Upper lobe of right lung (tissue), 1 donor: ENCODE results near the gene DPYD. TPM values are rescaled to one million over a fixed set of nuclear protein-coding genes. Genes with fewer than 3 reads are reported as not detected.
A peak's percentile ranks its signal among the peaks of the same experiment; 100 is the strongest.

ENCODE experiments used
- ATAC-seq: fragments of 200-7000 bp; cut with Tn5 transposase; one replicate; pipeline ENCODE4 v1.9.1; 2020; ENCODE audit warnings: mild to moderate bottlenecking, moderate library complexity
- DNase-seq: peaks from one replicate; pipeline ENCODE4 v3.0.0-alpha.2; 2020
- H3K27ac ChIP-seq: fragments of 200-600 bp; one replicate; pipeline ENCODE4 v1.8.0; 2022
- H3K27me3 ChIP-seq: fragments of 200-600 bp; one replicate; pipeline ENCODE4 v1.8.0; 2022; ENCODE audit warnings: mild to moderate bottlenecking
- H3K36me3 ChIP-seq: fragments of 200-600 bp; one replicate; pipeline ENCODE4 v1.8.0; 2022
- H3K4me1 ChIP-seq: fragments of 200-600 bp; one replicate; pipeline ENCODE4 v1.8.0; 2022
- H3K4me3 ChIP-seq: fragments of 200-600 bp; one replicate; pipeline ENCODE4 v1.8.0; 2022; ENCODE audit warnings: mild to moderate bottlenecking
- H3K9me3 ChIP-seq: fragments of 200-600 bp; one replicate; pipeline ENCODE4 v1.8.0; 2022
- CTCF ChIP-seq: fragments of 200-600 bp; IDR thresholded peaks from one replicate; pipeline ENCODE4 v1.8.0; 2022; ENCODE audit warnings: antibody characterized with exemption
- intact Hi-C: fragments of 100-400 bp; cut with DNase I; formaldehyde crosslinking; loops from one replicate; pipeline ENCODE4 v1.11.0; 2022
- total RNA-seq: library from RNA; stranded (reverse); fragmentation: NEBNext Ultra II Directional; extraction: Animal tissue kit (Norgen Biotek cat#: 25700); gene quantifications from one replicate; pipeline ENCODE4 v1.2.1, GENCODE V29; 2021
- donor health status: DM: no; HTN: yes; CAD: no; lungs with severe emphysema.

Gene DPYD
- total RNA-seq, 1 donor from 2014 or later = 82.7 TPM

DNA sequence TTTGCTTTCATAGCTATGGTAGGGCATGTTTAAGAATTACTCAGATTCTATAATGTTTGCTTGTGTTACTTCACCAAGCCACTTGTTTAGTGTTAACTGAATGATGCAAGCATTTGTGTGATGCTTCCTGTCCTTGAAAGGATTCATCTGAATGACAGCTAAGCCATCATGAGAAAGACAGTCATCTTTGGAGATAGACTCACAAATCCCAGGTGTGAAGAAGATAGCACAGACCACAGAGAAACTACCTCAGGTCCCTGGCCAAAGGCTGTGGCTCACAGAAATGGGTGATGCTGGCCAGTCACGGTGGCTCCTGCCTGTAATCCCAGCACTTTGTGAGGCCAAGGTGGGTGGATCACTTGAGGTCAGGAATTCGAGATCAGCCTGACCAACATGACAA is 321.4 kb downstream of the DPYD start:
- no peak overlapping the region for H3K27ac ChIP-seq
- intact Hi-C loops = no loop called here
- peaks cover under 1% of the 10 kb centered on the region for H3K36me3 ChIP-seq
- H3K9me3 ChIP-seq = no peaks in the 10 kb centered on the region
- no peak for DNase-seq
- no peak overlapping the region for H3K4me3 ChIP-seq
- H3K27me3 ChIP-seq = no peaks in the 10 kb centered on the region
- no peak for ATAC-seq
- no peak for TF ChIP-seq CTCF
- no peaks in the 10 kb centered on the region for H3K4me1 ChIP-seq

- no peak overlapping the region for H3K4me3 ChIP-seq
- ATAC-seq (no peak), DNase-seq (no peak)
- intact Hi-C loops = no loop called here
- no peaks in the 10 kb centered on the region for H3K4me1 ChIP-seq
- no peak overlapping the region for H3K27ac ChIP-seq
- H3K36me3 ChIP-seq = peaks cover 35% of the 10 kb centered on the region
- TF ChIP-seq CTCF = no peak
- H3K27me3 ChIP-seq = no peaks in the 10 kb centered on the region
- H3K9me3 ChIP-seq = no peaks in the 10 kb centered on the region
Measured at GRCh38 chr1:97593192-97593591, 327.6 kb downstream of the DPYD start.

DNA sequence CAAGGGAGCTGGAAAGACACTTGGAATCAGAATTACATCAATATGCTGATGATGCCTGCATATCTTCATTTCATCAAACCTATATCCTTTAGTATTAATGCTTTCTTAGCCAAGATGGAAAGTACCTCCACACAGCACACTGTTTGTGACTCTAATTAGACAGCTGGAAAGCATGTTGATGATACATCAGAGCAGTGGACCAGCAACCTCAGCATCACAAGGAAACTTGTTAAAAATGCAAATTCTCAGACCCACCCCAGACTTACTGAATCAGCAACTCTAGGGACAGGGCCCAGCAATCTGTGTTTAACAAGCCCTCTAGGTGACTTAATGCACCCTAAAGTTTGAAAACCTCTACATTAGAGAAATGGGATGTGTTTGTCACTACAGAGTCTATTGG is 332.1 kb downstream of the DPYD start:
- ATAC-seq (no peak), DNase-seq (no peak)
- no peak for TF ChIP-seq CTCF
- Histone ChIP-seq H3K27ac (no peak overlapping the region), H3K36me3 (peaks cover 31% of the 10 kb centered on the region), H3K27me3 (no peaks in the 10 kb centered on the region), H3K4me1 (no peaks in the 10 kb centered on the region), H3K9me3 (no peaks in the 10 kb centered on the region), H3K4me3 (no peak overlapping the region)
- intact Hi-C loops = no loop called here

DNA sequence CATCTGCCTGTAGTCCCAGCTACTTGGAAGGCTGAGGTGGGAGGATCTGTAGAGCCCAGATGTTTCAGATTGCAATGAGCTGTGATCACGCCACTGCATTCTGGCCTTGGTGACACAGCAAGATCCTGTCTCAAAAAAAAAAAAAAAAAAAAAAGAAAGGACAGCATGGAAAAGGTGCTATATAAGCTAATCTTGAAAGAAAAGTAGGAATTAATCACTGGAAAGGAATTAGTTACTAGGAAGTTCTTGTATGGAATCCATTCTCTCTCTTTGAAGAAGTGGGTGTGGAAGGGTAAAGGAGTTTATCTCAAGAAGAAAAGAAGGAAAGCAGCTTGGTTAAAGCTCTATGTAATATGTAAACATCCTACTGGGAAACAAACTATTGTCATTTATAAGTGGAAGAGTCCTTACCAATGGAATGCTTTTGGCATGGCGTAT is 339.2 kb downstream of the DPYD start:
- DNase-seq (no peak), ATAC-seq (peak; percentile 55)
- H3K27ac ChIP-seq = no peak overlapping the region
- no peaks in the 10 kb centered on the region for H3K9me3 ChIP-seq
- no peak for TF ChIP-seq CTCF
- no peak overlapping the region for H3K4me3 ChIP-seq
- H3K36me3 ChIP-seq = no peaks in the 10 kb centered on the region
- intact Hi-C loops = no loop called here
- H3K27me3 ChIP-seq = no peaks in the 10 kb centered on the region
- H3K4me1 ChIP-seq = no peaks in the 10 kb centered on the region

DNA sequence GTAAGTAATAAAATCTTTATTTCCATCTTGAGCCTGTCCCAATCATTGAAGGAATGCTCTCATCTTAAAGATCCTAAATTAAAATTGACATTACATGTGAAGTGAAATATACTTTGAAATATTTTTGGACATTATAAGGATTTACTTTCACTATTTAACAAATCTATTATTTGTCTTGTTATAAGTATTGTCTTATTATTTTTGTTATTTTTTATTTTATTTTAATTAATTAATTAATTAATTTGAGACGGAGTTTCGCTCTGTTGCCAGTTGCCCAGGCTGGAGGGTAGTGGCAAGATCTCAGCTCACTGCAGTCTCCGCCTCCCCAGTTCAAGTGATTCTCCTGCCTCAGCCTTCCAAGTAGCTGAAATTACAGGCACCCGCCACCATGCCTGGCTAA is 343.2 kb downstream of the DPYD start:
- no peaks in the 10 kb centered on the region for H3K27me3 ChIP-seq
- intact Hi-C loops = no loop called here
- H3K36me3 ChIP-seq = peaks cover 8% of the 10 kb centered on the region
- H3K9me3 ChIP-seq = no peaks in the 10 kb centered on the region
- DNase-seq = no peak
- H3K4me1 ChIP-seq = no peaks in the 10 kb centered on the region
- no peak overlapping the region for H3K4me3 ChIP-seq
- H3K27ac ChIP-seq = no peak overlapping the region
- TF ChIP-seq CTCF = no peak
- no peak for ATAC-seq

- ATAC-seq (no peak), DNase-seq (no peak)
Measured at GRCh38 chr1:97573553-97573952, 347.3 kb downstream of the DPYD start.

More at GRCh38 chr1:97573553-97573952, 347.3 kb downstream of the DPYD start:
- Histone ChIP-seq H3K27me3 (no peaks in the 10 kb centered on the region), H3K4me3 (no peak overlapping the region), H3K4me1 (no peaks in the 10 kb centered on the region), H3K36me3 (peaks cover 8% of the 10 kb centered on the region), H3K27ac (no peak overlapping the region), H3K9me3 (no peaks in the 10 kb centered on the region)
- no peak for TF ChIP-seq CTCF
- intact Hi-C loops = no loop called here
